HEK293 (cell line): ENCODE data around the gene EFNA2.

Experiments
- EGR2 ChIP-seq: fragments of 450-650 bp; formaldehyde crosslinking; IDR thresholded peaks from 2 replicates; pipeline ENCODE4 v1.5.1; 2016; ENCODE audit warnings: low read depth, missing biosample characterization, missing genetic modification characterization
- GLIS1 ChIP-seq: fragments of 450-650 bp; formaldehyde crosslinking; IDR thresholded peaks from 2 replicates; pipeline ENCODE4 v1.5.1; 2016; ENCODE audit warnings: missing biosample characterization, missing genetic modification characterization
- GLIS2 ChIP-seq: fragments of 450-650 bp; formaldehyde crosslinking; IDR thresholded peaks from 2 replicates; pipeline ENCODE4 v1.5.1; 2016; ENCODE audit warnings: missing biosample characterization, missing genetic modification characterization
- HIC1 ChIP-seq: fragments of 450-650 bp; formaldehyde crosslinking; IDR thresholded peaks from 2 replicates; pipeline ENCODE4 v1.5.1; 2016; ENCODE audit warnings: missing biosample characterization, missing genetic modification characterization
- KLF1 ChIP-seq: fragments of 450-650 bp; formaldehyde crosslinking; IDR thresholded peaks from 2 replicates; pipeline ENCODE4 v1.5.1; 2016; ENCODE audit warnings: missing biosample characterization, missing genetic modification characterization
- KLF7 ChIP-seq: fragments of 450-650 bp; formaldehyde crosslinking; IDR thresholded peaks from 2 replicates; pipeline ENCODE4 v1.5.1; 2016; ENCODE audit warnings: missing biosample characterization, missing genetic modification characterization, borderline replicate concordance
- KLF9 ChIP-seq: fragments of 450-650 bp; formaldehyde crosslinking; IDR thresholded peaks from 2 replicates; pipeline ENCODE4 v1.5.1; 2016; ENCODE audit warnings: missing biosample characterization, missing genetic modification characterization, low read depth
- WT1 ChIP-seq: fragments of 450-650 bp; formaldehyde crosslinking; IDR thresholded peaks from 2 replicates; pipeline ENCODE4 v1.5.1; 2016; ENCODE audit warnings: missing biosample characterization, missing genetic modification characterization
- YY2 ChIP-seq: fragments of 450-650 bp; formaldehyde crosslinking; IDR thresholded peaks from 2 replicates; pipeline ENCODE4 v1.5.1; 2016; ENCODE audit warnings: missing biosample characterization, missing genetic modification characterization
- ZBTB20 ChIP-seq: fragments of 450-650 bp; formaldehyde crosslinking; IDR thresholded peaks from 2 replicates; pipeline ENCODE4 v1.5.1; 2016; ENCODE audit warnings: missing biosample characterization, missing genetic modification characterization
- ZBTB26 ChIP-seq: fragments of 450-650 bp; formaldehyde crosslinking; optimal IDR thresholded peaks from 2 replicates; pipeline ENCODE3; 2016; ENCODE audit warnings: missing biosample characterization, mild to moderate bottlenecking, missing genetic modification characterization
- ZBTB48 ChIP-seq: fragments of 450-650 bp; formaldehyde crosslinking; IDR thresholded peaks from 2 replicates; pipeline ENCODE4 v1.5.1; 2016; ENCODE audit warnings: missing biosample characterization, missing genetic modification characterization
- ZBTB7A ChIP-seq: fragments of 450-650 bp; formaldehyde crosslinking; IDR thresholded peaks from 2 replicates; pipeline ENCODE4 v1.5.1; 2016; ENCODE audit warnings: low read depth, missing biosample characterization, missing genetic modification characterization
- ZBTB8A ChIP-seq: fragments of 450-650 bp; formaldehyde crosslinking; IDR thresholded peaks from 2 replicates; pipeline ENCODE4 v1.5.1; 2016; ENCODE audit warnings: missing biosample characterization, missing genetic modification characterization
- ZEB2 ChIP-seq: fragments of 450-650 bp; formaldehyde crosslinking; IDR thresholded peaks from 2 replicates; pipeline ENCODE4 v1.5.1; 2016; ENCODE audit warnings: missing biosample characterization, missing genetic modification characterization
- ZFP69B ChIP-seq: fragments of 450-650 bp; formaldehyde crosslinking; IDR thresholded peaks from 2 replicates; pipeline ENCODE4 v1.5.1; 2016; ENCODE audit warnings: missing biosample characterization, missing genetic modification characterization
- ZNF112 ChIP-seq: fragments of 450-650 bp; formaldehyde crosslinking; IDR thresholded peaks from 2 replicates; pipeline ENCODE4 v1.5.0; 2017; ENCODE audit warnings: missing biosample characterization, missing genetic modification characterization
- ZNF24 ChIP-seq: fragments of 450-650 bp; formaldehyde crosslinking; IDR thresholded peaks from 2 replicates; pipeline ENCODE4 v1.5.1; 2016; ENCODE audit warnings: missing biosample characterization, missing genetic modification characterization
- ZNF335 ChIP-seq: fragments of 450-650 bp; formaldehyde crosslinking; conservative IDR thresholded peaks from 2 replicates; pipeline ENCODE4 v1.5.1; 2016; ENCODE audit warnings: missing biosample characterization, missing genetic modification characterization
- ZNF341 ChIP-seq: fragments of 450-650 bp; formaldehyde crosslinking; IDR thresholded peaks from 2 replicates; pipeline ENCODE4; 2016; ENCODE audit warnings: low read depth, missing biosample characterization, missing genetic modification characterization
- ZNF391 ChIP-seq: fragments of 450-650 bp; formaldehyde crosslinking; IDR thresholded peaks from 2 replicates; pipeline ENCODE4 v1.5.1; 2016; ENCODE audit warnings: low read depth, missing biosample characterization, missing genetic modification characterization, borderline replicate concordance
- ZNF398 ChIP-seq: fragments of 450-650 bp; formaldehyde crosslinking; IDR thresholded peaks from 2 replicates; pipeline ENCODE4 v1.5.1; 2017; ENCODE audit warnings: missing biosample characterization, missing genetic modification characterization
- ZNF416 ChIP-seq: fragments of 450-650 bp; formaldehyde crosslinking; IDR thresholded peaks from 2 replicates; pipeline ENCODE4 v1.5.1; 2016; ENCODE audit warnings: missing biosample characterization, missing genetic modification characterization
- ZNF514 ChIP-seq: fragments of 450-650 bp; formaldehyde crosslinking; IDR thresholded peaks from 2 replicates; pipeline ENCODE4 v1.5.1; 2016; ENCODE audit warnings: missing biosample characterization, missing genetic modification characterization
- ZSCAN30 ChIP-seq: fragments of 450-650 bp; IDR thresholded peaks from 2 replicates; pipeline ENCODE4 v1.5.1; 2018; ENCODE audit warnings: missing biosample characterization, mild to moderate bottlenecking, missing genetic modification characterization, moderate library complexity
- ZXDB ChIP-seq: fragments of 450-650 bp; formaldehyde crosslinking; IDR thresholded peaks from 2 replicates; pipeline ENCODE4 v1.5.1; 2016; ENCODE audit warnings: missing biosample characterization, missing genetic modification characterization
- TF ChIP-seq, protein P1 (sequence below): fragments of 450-650 bp; formaldehyde crosslinking; IDR thresholded peaks from 2 replicates; pipeline ENCODE4 v1.5.1; 2016; ENCODE audit warnings: missing biosample characterization, missing genetic modification characterization
- TF ChIP-seq, protein P2 (sequence below): fragments of 450-650 bp; formaldehyde crosslinking; IDR thresholded peaks from 2 replicates; pipeline ENCODE4 v1.5.1; 2016; ENCODE audit warnings: missing biosample characterization, missing genetic modification characterization
- TF ChIP-seq, protein P3 (sequence below): fragments of 450-650 bp; formaldehyde crosslinking; IDR thresholded peaks from 2 replicates; pipeline ENCODE4 v1.5.1; 2016; ENCODE audit warnings: missing biosample characterization, missing genetic modification characterization

EFNA2 gene

GRCh38 chr19:1237027-1237659, 48.5 kb upstream of the EFNA2 start (continued):
- TF ChIP-seq, protein P1, sequence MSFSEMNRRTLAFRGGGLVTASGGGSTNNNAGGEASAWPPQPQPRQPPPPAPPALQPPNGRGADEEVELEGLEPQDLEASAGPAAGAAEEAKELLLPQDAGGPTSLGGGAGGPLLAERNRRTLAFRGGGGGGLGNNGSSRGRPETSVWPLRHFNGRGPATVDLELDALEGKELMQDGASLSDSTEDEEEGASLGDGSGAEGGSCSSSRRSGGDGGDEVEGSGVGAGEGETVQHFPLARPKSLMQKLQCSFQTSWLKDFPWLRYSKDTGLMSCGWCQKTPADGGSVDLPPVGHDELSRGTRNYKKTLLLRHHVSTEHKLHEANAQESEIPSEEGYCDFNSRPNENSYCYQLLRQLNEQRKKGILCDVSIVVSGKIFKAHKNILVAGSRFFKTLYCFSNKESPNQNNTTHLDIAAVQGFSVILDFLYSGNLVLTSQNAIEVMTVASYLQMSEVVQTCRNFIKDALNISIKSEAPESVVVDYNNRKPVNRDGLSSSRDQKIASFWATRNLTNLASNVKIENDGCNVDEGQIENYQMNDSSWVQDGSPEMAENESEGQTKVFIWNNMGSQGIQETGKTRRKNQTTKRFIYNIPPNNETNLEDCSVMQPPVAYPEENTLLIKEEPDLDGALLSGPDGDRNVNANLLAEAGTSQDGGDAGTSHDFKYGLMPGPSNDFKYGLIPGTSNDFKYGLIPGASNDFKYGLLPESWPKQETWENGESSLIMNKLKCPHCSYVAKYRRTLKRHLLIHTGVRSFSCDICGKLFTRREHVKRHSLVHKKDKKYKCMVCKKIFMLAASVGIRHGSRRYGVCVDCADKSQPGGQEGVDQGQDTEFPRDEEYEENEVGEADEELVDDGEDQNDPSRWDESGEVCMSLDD (tag by site-specific recombination): peak; percentile 84
- TF ChIP-seq, protein P2, sequence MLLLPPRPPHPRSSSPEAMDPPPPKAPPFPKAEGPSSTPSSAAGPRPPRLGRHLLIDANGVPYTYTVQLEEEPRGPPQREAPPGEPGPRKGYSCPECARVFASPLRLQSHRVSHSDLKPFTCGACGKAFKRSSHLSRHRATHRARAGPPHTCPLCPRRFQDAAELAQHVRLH (tag by site-specific recombination): no peak
- peak; percentile 74 for TF ChIP-seq KLF9 (tag by site-specific recombination)
- TF ChIP-seq ZNF112 (tag by site-specific recombination): no peak
- peak; percentile 86 for TF ChIP-seq HIC1 (tag by site-specific recombination)
- TF ChIP-seq ZBTB20 (tag by site-specific recombination): peak; percentile 92
- TF ChIP-seq ZBTB26 (tag by site-specific recombination): peak; percentile 66
- TF ChIP-seq ZNF391 (tag by site-specific recombination): peak; percentile 35; the same call in 1 of the 2 replicates
- peak; percentile 22; the same call in 1 of the 2 replicates for TF ChIP-seq ZFP69B (tag by site-specific recombination)
- no peak for TF ChIP-seq ZNF514 (tag by site-specific recombination)
- TF ChIP-seq ZSCAN30 (tag by site-specific recombination): no peak; the same call in 1 of the 2 replicates
- peak; percentile 93 for TF ChIP-seq GLIS2 (tag by site-specific recombination)
- 0 out of 2 replicates have a peak, but pooled peaks have one; percentile 30 for TF ChIP-seq YY2 (tag by site-specific recombination)
- TF ChIP-seq ZEB2 (tag by site-specific recombination): peak; percentile 79
- peak; percentile 52 for TF ChIP-seq ZNF335 (tag by site-specific recombination)
- TF ChIP-seq ZNF341 (tag by site-specific recombination): peak; percentile 47; the same call in 1 of the 2 replicates
- peak; percentile 72; the same call in 1 of the 2 replicates for TF ChIP-seq ZBTB7A (tag by site-specific recombination)
- peak; percentile 45; the same call in 1 of the 2 replicates for TF ChIP-seq ZXDB (tag by site-specific recombination)
- no peak for TF ChIP-seq ZNF24 (tag by site-specific recombination)
- peak; percentile 83 for TF ChIP-seq GLIS1
- TF ChIP-seq EGR2 (tag by site-specific recombination): peak; percentile 75
- TF ChIP-seq ZNF398 (tag by site-specific recombination): peak; percentile 92
- TF ChIP-seq ZNF416: no peak
- peak; percentile 75 for TF ChIP-seq KLF1 (tag by site-specific recombination)
- TF ChIP-seq ZBTB8A (tag by site-specific recombination): peak; percentile 76
- TF ChIP-seq, protein P3, sequence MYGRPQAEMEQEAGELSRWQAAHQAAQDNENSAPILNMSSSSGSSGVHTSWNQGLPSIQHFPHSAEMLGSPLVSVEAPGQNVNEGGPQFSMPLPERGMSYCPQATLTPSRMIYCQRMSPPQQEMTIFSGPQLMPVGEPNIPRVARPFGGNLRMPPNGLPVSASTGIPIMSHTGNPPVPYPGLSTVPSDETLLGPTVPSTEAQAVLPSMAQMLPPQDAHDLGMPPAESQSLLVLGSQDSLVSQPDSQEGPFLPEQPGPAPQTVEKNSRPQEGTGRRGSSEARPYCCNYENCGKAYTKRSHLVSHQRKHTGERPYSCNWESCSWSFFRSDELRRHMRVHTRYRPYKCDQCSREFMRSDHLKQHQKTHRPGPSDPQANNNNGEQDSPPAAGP (tag by site-specific recombination): peak; percentile 69; the same call in 1 of the 2 replicates
- 0 out of 2 replicates have a peak, but pooled peaks have one; percentile 41 for TF ChIP-seq KLF7 (tag by site-specific recombination)
- TF ChIP-seq ZBTB48 (tag by site-specific recombination): 0 out of 2 replicates have a peak, but pooled peaks have one; percentile 39
- 0 out of 2 replicates have a peak, but pooled peaks have one; percentile 29 for TF ChIP-seq WT1
